MM.1S (cell line): ENCODE results near the gene SCT.

ENCODE experiments used
- EZH2 ChIP-seq: fragments of 300-600 bp; sonication (generic); optimal IDR thresholded peaks from 2 replicates; pipeline ENCODE3; 2017; ENCODE audit warnings: low read depth, mild to moderate bottlenecking, antibody characterized with exemption, low read length, mixed read lengths
- EZH2phosphoT487 ChIP-seq: fragments of 300-600 bp; sonication (generic); IDR thresholded peaks from 2 replicates; pipeline ENCODE4 v1.6.1; 2018; ENCODE audit warnings: antibody characterized with exemption, low read length
- TF ChIP-seq, protein P1 (sequence below): fragments of 300-600 bp; sonication (generic); IDR thresholded peaks from 2 replicates; pipeline ENCODE4 v1.5.1; 2016; ENCODE audit warnings: antibody characterized with exemption, low read length, mixed read lengths

DNA sequence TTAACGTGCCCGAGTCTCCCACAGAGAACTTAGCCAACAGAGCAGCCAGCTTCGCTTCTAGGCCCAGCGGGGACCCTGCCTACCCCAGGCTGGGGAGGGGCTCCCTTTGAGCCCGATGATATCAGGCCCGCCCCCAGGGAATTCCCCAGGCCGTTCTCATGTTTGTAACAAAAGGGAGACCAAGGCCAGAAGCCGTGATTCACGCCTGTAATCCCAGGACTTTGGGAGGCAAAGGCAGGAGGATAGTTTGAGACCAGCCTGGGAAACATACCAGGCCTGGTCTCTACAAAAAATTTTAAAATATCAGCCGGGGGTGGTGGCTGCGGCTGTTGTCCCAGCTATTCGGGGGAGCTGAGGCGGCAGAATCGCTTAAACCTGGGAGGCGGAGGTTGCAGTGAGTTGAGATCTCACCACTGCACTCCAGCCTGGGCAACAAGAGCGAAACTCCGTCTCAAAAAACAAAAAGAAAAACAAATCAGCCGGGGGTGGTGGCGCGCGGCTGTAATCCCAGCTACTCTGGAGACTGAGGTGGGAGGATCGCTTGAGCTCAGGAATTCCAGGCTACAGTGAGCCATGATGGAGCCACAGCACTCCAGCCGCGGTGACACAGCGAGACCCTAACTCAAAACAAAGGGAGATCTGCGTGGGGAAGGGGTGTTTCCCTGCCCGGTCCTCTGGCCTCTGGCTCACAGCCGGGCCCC is 11.8 kb upstream of the SCT start:
- TF ChIP-seq, protein P1, sequence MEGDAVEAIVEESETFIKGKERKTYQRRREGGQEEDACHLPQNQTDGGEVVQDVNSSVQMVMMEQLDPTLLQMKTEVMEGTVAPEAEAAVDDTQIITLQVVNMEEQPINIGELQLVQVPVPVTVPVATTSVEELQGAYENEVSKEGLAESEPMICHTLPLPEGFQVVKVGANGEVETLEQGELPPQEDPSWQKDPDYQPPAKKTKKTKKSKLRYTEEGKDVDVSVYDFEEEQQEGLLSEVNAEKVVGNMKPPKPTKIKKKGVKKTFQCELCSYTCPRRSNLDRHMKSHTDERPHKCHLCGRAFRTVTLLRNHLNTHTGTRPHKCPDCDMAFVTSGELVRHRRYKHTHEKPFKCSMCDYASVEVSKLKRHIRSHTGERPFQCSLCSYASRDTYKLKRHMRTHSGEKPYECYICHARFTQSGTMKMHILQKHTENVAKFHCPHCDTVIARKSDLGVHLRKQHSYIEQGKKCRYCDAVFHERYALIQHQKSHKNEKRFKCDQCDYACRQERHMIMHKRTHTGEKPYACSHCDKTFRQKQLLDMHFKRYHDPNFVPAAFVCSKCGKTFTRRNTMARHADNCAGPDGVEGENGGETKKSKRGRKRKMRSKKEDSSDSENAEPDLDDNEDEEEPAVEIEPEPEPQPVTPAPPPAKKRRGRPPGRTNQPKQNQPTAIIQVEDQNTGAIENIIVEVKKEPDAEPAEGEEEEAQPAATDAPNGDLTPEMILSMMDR = no peak
- TF ChIP-seq EZH2 (no peak), EZH2phosphoT487 (no peak)
